ENCODE results near the gene MRPS22.
"Not testable (repeated sequence)": the region's sequence is repeated elsewhere in the genome, so short reads cannot be mapped to it uniquely, and the experiment has no call there.

The MRPS22 gene

DNA sequence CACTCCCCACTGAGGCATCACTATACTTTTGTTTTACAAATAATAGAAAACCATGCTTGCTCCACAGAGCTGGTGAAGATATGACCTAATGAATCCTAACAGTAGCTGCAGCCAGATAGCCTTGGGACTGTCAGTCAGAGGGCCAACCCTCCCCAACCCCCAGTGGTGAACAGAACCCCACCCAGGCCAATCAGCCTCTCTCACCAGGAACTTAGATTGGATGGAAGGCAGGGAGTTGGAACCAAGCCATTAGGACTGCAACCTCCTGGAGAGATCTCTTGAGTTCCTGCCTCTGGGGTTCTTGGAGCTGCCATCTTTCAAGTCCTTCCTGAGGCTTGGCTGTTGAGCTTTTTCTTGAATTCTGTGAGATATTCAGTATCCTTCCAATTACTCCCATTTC, 3.0 kb upstream of the MRPS22 start:
- DNase-seq, result no peak

- no peak for DNase-seq
Observed at GRCh38 chr3:139342054-139342453, 1.8 kb upstream of the MRPS22 start.

DNA sequence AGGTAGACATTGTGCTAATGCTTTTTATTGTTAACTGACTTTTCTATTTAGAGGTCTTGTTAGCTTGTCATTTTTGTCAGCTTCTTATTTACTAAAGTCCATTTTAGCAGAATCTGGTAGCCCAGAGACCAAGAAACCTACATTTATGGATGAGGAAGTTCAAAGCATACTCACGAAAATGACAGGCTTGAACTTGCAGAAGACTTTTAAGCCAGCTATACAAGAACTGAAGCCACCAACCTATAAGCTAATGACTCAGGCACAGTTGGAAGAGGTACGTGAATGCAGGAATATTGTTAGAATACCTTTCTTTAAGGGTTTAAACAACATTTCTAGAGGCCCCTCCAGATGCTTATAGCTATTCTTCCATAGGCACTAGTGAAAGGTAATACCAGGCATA, 3.0 kb downstream of the MRPS22 start:
- DNase-seq, result no peak

- DNase-seq, result no peak
Observed at GRCh38 chr3:139353920-139354556, 10.2 kb downstream of the MRPS22 start.

GRCh38 chr3:139354661-139355060, 10.8 kb downstream of the MRPS22 start:
- no peak for DNase-seq

DNA sequence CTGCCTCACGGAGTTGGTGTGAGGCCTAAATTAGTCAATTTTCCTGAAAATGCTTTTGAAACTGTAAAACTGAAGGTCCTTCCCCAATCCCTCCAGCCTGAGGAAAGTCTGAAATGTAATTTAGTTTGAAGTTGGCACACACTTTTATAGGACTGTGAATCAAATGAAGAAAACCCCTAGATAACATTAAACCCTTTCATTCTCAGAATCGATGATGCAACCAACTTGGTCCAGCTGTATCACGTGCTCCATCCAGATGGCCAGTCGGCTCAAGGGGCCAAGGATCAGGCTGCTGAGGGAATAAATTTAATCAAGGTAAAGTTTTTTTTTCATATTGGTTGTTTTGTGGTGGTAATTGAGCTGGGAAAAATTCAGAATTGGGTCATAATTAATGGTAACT, 11.7 kb downstream of the MRPS22 start:
- no peak for DNase-seq

DNA sequence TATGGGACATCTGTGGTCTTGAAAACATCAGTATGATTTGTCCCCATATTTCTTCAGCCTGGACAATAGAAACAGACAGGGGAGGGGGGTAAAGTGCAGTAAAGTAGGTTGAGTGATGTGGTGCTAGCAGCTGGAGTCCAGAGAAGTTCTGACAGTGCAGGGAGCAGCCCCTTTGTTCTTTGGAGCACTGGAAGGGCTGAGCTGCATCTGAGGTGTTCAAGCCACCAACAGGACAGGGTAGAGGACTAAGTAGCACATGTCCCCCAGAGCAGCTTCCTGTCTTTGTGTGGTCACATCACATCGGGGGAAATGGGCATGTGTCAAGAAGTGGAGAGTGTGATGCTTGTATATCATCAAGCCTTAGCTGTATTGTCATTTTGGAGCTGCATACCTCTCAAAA, 12.1 kb downstream of the MRPS22 start:
- no peak for DNase-seq

DNA sequence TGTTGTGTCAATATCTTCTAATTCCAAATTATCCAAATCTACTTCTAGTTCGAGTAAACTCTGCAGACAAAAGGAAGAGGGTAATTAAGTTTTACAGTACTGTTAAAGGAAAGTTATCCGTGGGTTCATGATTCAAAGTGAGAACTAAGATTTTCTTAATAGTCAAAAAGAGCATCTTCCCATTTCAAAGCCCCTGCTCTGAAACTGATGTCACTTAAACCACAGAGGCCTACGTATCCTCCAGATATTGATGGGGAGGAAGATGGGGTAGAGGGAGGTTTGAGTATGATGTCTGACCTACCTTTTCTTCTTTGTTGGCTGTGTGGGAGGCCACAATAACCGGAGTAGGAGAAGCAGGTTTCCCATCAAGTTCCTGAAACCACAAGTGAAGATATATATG, 14.1 kb downstream of the MRPS22 start:
- no peak for DNase-seq

DNA sequence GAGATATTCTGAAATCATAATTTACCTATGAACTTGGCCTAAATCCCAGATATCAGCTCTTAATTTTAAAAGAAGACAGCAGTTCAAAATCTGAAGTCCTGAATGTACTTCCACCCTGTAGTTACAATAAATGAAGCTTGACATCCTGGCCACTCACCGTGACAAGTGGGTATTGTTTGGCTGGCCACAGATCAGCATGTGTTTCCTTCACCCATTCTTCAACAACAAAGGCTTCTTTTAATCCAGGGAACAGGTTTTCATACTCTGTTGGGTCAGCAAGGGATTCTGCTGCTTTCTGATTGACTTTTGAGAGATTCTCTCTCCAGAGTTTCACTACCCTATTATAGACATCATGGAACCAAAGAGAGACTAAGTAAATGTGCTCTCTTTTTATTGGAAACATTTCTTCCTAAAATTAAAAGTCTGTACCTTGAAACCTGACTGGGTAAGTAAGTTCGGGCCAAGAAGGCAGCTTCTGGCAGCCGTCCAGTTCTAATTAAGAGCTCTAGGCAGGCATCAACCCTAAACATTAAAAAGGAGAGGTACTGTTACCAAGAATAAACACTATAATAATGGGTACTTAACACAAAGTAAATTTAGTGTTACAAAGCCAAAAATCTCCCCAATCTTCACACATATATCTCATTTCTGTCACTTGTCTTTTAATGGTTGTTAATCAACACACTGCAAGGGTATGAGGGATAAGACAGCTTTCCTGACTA, 15.2 kb downstream of the MRPS22 start:
- no peak for DNase-seq

DNA sequence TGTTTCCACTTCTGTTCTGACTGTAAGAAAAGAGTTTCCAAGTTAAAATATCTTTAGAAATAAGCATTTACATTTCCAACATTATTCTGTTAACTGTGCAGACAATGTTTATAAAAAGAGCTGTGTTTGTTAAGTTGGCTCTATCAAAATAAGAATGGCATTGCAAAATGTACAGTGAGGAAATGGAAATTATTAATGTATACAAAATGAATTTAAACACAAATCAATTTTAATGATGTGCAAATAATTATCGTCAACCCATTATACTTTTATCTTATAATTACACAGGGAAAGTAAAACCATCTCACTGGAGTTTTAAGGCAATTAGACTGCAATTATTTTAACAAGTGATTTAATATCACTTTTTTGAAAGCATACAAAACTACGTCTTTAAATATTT, 17.5 kb downstream of the MRPS22 start:
- DNase-seq, result no peak

DNA sequence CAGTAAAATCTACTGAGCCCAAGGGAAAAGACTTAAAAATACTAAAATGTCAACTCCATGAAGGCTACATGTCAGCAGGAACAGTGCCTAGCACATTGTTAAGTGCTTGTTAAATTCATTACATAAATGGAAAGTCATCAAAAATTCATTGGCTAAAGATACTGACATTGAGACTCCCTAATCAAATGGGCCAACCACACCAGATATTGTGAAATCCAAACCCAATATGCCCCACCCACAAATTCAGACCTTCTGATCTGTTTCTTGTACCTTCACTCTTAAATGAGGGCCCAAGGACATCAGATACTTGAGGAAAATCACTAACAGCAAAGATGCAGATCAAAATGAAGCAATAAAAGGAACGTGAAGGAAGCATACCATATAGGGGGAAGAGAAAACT, 20.7 kb downstream of the MRPS22 start:
- no peak for DNase-seq

- DNase-seq, result no peak
Observed at GRCh38 chr3:139374099-139374498, 30.3 kb downstream of the MRPS22 start.

DNA sequence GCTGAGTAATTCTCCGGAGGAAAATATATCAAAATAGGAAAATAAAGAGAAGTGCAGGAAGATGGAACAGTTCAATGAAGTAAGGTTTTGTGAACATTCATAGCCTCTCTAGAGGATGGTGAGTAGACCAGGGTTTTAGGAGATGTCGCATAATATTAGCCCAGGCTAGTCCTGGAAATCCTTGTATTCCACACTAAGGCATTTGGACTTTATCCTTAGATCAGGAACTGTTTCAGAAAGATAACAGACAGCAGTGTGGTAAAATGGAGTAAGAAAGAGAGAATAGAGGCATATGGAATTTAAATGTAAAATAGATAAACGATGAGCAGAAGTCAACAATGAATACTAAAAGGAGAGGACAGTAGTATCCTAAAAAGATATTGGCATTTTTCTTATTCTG, 33.6 kb downstream of the MRPS22 start:
- no peak for DNase-seq

DNA sequence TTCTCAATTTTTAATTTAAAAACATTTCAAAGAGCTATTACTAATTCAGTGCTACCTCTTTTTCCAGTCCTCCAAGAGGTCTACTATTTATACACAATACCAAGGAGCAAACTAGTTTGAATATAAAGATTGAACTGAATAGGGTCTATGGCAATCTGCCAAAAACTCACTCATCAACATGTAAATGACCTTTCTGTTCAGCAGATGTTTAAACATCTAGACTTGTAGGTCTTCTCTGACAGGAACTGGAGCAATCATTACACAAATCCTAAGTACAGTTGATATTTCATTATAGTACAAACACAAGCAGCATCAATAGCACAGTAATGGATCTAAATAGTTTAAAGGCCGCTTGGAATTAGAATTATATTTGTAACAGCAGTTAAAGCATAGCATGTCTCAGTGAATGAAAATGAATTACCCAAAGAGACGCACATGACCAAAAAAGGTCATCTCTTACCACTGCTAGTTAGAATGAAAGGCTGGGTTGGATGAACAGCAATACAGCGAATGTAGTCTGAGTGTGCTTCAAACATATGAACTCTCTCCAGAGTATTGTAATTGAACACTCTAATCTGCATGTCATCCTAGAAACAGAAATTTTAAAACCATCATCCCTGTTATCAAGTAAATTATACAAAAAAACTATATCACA, 34.9 kb downstream of the MRPS22 start:
- DNase-seq, result no peak

GRCh38 chr3:139380575-139380974, 36.8 kb downstream of the MRPS22 start:
- DNase-seq, result no peak

DNA sequence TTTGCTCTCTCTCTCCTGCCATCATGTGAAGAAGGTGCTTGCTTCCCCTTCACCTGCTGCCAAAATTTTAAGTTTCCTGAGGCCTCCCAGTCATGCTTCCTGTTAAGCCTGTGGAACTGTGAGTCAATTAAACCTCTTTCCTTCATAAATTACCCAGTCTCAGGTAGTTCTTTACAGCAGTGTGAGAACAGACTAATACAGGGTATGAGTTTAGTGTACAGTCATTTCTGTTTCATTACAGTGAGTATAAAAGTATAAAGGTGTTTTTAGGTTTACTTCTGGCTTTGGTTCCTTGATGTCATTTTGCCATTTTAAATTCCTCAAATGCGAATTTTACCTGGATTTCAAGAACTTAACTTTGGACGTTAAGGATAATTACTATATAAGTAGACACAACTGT, 38.5 kb downstream of the MRPS22 start:
- DNase-seq, result not testable (repeated sequence)

DNA sequence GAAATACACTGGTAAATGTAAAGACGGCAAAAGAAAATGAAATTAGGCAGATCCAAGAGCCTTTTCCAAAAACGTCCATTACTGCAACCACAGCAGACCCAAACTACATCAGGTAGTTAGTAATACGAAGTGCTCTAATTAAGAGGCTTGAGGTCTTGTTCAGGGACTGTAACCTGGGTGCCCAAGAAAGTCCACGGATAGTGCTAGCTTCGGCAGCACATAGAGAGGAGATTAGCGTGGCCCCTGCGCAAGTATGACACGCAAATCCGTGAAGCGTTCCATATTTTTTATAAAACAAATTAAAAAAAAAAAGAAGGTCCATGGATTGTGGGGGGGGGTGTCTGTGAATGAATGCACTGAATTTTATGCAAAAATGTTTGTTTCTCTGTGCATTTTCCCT, 44.3 kb downstream of the MRPS22 start:
- DNase-seq, result no peak

DNA sequence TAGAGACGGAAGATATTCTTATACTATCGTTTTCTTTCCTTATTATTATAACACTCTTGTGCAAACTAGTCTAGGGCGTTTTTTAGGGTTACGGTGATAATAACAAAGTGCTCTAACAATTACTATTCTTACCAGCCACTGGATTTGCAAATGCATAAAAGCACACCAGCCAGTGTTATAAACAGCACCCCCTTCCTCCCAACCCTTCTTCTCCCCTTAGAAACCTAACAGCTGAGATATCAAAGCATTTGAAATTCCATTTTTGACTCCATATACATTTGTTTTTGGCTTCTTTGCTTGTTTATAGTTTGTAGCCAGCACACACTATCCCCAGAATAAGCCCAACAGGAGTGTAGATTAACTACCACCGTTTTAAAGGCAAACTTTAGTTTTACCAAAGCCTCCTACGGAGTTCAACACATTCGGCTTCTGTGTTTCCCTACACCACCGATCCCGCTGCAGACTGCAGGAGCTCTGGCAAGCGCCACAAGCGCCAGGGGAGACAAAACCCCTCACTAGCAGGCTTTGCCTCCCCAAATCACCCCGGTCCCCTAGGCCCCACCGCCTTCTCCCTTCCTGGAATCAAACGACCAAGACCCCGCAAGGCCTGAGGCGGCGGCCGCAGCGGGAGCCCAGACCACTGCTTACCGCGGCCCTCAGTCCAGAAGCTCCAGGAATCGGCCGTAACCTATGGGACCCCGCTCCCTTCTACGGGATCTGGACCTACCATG, 45.2 kb downstream of the MRPS22 start:
- DNase-seq, result no peak

DNA sequence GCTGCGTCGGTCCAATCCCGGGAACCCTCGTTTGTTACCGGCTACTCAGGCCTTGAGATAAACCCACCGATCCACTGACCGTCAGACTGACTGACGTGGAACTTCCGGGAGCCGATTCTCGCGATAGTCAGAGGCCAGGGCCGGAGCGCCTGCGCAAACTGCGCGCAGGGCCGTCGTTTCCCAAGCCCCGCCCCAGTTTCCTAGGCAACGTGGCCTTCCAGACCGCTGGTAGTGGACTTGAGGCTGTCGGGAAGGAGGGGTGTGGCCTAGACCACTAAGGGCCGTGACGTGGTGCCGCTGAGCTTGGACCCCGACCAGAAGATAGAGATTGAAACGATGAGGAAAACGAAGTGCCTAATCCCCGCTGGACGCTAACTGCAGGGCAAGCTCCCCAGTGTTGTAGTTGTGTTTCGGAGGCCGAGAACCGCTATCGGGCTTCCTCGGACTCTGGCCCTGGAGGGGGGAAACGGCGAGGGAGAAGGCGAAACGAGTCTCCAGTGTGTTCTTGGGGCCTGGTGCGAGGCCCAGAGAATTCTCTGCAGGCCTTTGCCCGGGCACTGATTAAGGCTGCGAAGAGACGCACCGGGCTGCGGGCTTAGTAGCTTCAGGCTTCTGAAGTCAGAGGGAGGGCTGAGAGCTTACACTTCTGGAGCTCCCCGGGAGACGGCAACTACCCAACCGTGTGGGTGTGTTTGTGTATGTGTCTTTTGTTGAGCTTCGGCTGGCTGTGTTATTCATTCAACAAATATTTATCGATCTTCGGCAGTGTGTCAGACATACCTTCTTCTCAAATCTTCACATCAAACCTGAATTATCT, 45.9 kb downstream of the MRPS22 start, which contains the start of gene COPB2:
TSS of gene COPB2 (minus strand) at position 96 of the 817 bp plus-strand sequence. CDS start 97 bp downstream, outside the sequence.
- peak; percentile 73 for DNase-seq

DNA sequence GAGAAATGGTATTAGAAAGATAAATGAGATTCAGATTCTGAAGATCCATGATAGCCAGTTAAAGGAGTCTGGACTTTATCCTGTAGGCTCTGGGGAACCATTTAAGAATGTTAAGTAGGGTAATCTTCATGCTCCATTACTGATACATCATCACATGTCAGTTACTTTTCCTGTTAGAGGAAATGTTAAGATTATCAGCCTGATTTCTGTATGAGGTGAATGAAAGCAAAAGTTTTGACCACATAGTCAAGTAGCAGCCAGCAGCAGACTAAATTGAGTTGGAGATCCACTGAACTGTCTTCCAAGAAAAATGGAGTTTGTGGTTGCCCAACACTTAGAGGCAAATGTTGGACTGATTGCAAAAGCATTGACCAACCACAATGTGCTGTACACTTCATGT, 50.3 kb downstream of the MRPS22 start:
- DNase-seq, result no peak

- DNase-seq, result no peak
Observed at GRCh38 chr3:139396707-139397106, 52.9 kb downstream of the MRPS22 start.

GRCh38 chr3:139401155-139401554, 57.3 kb downstream of the MRPS22 start:
- DNase-seq, result not testable (repeated sequence)
